Endodermal cell (in vitro differentiated cells): ENCODE results near the gene GAS7. TPM values are rescaled to one million over a fixed set of nuclear protein-coding genes. Genes with fewer than 3 reads are reported as not detected.

ENCODE experiments used
- DNase-seq: peaks from one replicate; pipeline ENCODE4 v3.0.0-alpha.2; 2017
- H3K27ac ChIP-seq: 2 replicates; pipeline ENCODE4 v1.5.1; 2013; ENCODE audit warnings: mild to moderate bottlenecking, low read depth, low read length, moderate library complexity
- H3K27me3 ChIP-seq: 2 replicates; pipeline ENCODE4 v1.6.1; 2013; ENCODE audit warnings: mild to moderate bottlenecking, low read length, moderate library complexity; ENCODE audit not compliant: insufficient read depth, control insufficient read depth, poor library complexity, severe bottlenecking
- H3K36me3 ChIP-seq: 2 replicates; pipeline ENCODE4 v1.7.0; 2013; ENCODE audit warnings: mild to moderate bottlenecking, low read length, moderate library complexity; ENCODE audit not compliant: control insufficient read depth, insufficient read depth
- H3K4me1 ChIP-seq: one replicate; pipeline ENCODE4 v1.7.0; 2013; ENCODE audit warnings: low read length; ENCODE audit not compliant: control insufficient read depth, insufficient read depth
- H3K4me3 ChIP-seq: 2 replicates; pipeline ENCODE4 v1.5.1; 2013; ENCODE audit warnings: mild to moderate bottlenecking, low read length, moderate library complexity
- H3K9ac ChIP-seq: 2 replicates; pipeline ENCODE4 v1.6.1; 2013; ENCODE audit warnings: mild to moderate bottlenecking, low read length, moderate library complexity; ENCODE audit not compliant: poor library complexity, severe bottlenecking; ENCODE audit errors: extremely low read depth
- H3K9me3 ChIP-seq: 2 replicates; pipeline ENCODE4 v1.6.1; 2013; ENCODE audit warnings: mild to moderate bottlenecking, low read length, moderate library complexity; ENCODE audit not compliant: control insufficient read depth
- H3K27ac Mint-ChIP-seq: 2 replicates; pipeline ENCODE4 v1.8.0; 2020; ENCODE audit warnings: mixed read lengths
- H3K27me3 Mint-ChIP-seq: 2 replicates; pipeline ENCODE4 v1.8.0; 2021; ENCODE audit warnings: mild to moderate bottlenecking, mixed read lengths; ENCODE audit not compliant: insufficient read depth
- H3K36me3 Mint-ChIP-seq: 2 replicates; pipeline ENCODE4 v1.8.0; 2020; ENCODE audit warnings: low read depth, mixed read lengths
- H3K4me1 Mint-ChIP-seq: 2 replicates; pipeline ENCODE4 v1.8.0; 2020; ENCODE audit warnings: mixed read lengths
- H3K4me3 Mint-ChIP-seq: 2 replicates; pipeline ENCODE4 v1.8.0; 2020; ENCODE audit warnings: mild to moderate bottlenecking, moderate library complexity, mixed read lengths
- H3K9me3 Mint-ChIP-seq: 2 replicates; pipeline ENCODE4 v1.8.0; 2020; ENCODE audit warnings: mild to moderate bottlenecking, mixed read lengths
- WGBS, 2 experiments: methylation state at CpG; one replicate each; pipeline versions ENCODE4 v1.1.5 to v1.1.7; 2013; ENCODE audit warnings: missing lambda C conversion rate in 2 of 2, mixed read lengths in 1 of 2; ENCODE audit not compliant: insufficient coverage in 1 of 2, insufficient read length in 1 of 2; 5-methylcytosine and 5-hydroxymethylcytosine counted together
- total RNA-seq, 2 donors: library from RNA; stranded (reverse); fragmentation: NEBNext Ultra II Directional in 1 of 2; extraction: Animal tissue kit (Norgen Biotek cat#: 25700) in 1 of 2; gene quantifications; 2 replicates in 1 of 2; 3 replicates in 1 of 2; pipeline ENCODE4 v1.2.1, GENCODE V29; 2021
- TF ChIP-seq, protein P1 (sequence below): fragments of 200-600 bp; sonication (generic); conservative IDR thresholded peaks from 2 replicates; pipeline ENCODE4 v1.5.0; 2021; ENCODE audit warnings: antibody characterized with exemption, mild to moderate bottlenecking

The GAS7 gene
- total RNA-seq, 2 donors from 2014 or later: 8.6 to 14.7 TPM

DNA sequence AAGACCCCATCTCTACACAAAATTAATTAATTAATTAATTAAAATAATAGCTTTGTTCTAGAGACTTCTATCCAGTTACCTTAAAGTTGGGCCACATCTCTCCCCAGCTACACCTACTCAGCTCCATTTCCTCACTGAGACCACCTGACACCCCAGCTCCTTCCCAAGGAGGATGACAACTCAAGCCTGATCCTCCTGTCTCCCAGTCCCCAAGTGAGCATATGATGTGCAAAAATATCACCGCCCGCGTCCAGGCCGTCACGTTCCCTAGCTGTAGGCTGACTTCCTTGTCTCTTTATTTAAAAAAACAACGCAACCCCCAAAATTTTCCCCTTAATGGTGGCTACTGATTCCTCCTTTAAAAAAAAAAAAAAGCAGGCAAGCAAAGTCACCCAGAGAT, 173.2 kb downstream of the GAS7 start:
- no peaks in the 10 kb centered on the region for H3K36me3 Mint-ChIP-seq
- WGBS, 2 experiments: 96 to 100% methylated on average over 6 of the region's 6 CpGs
- no peak overlapping the region for H3K4me3 Mint-ChIP-seq

DNA sequence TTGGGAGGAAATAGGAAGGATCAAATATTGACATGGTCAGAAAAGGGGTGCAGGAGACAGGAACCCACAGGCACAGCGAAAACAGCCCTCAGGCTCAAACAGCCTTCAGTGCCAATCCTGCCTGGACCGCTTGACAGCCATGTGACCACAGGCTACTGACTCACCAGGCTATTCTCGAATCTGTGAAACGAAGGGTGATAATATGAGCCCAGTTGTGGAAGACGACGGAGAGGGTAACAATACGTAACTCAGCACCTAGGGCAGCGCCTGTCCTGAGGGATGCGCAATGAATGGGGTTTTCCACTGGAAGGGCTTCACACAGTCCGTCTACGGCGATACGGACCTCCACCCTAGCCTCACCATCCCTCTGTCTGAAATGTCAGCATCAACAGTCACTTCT, 176.0 kb downstream of the GAS7 start:
- Histone ChIP-seq H3K4me1 (peaks cover 11% of the 10 kb centered on the region), H3K27ac (no peak overlapping the region), H3K36me3 (no peaks in the 10 kb centered on the region), H3K9ac (no peak overlapping the region), H3K9me3 (no peaks in the 10 kb centered on the region), H3K4me3 (no peak overlapping the region), H3K27me3 (no peaks in the 10 kb centered on the region)
- no peaks in the 10 kb centered on the region for H3K36me3 Mint-ChIP-seq
- no peak overlapping the region for H3K4me3 Mint-ChIP-seq
- H3K9me3 Mint-ChIP-seq: no peaks in the 10 kb centered on the region
- H3K4me1 Mint-ChIP-seq: peaks cover 31% of the 10 kb centered on the region
- no peaks in the 10 kb centered on the region for H3K27me3 Mint-ChIP-seq
- TF ChIP-seq, protein P1, sequence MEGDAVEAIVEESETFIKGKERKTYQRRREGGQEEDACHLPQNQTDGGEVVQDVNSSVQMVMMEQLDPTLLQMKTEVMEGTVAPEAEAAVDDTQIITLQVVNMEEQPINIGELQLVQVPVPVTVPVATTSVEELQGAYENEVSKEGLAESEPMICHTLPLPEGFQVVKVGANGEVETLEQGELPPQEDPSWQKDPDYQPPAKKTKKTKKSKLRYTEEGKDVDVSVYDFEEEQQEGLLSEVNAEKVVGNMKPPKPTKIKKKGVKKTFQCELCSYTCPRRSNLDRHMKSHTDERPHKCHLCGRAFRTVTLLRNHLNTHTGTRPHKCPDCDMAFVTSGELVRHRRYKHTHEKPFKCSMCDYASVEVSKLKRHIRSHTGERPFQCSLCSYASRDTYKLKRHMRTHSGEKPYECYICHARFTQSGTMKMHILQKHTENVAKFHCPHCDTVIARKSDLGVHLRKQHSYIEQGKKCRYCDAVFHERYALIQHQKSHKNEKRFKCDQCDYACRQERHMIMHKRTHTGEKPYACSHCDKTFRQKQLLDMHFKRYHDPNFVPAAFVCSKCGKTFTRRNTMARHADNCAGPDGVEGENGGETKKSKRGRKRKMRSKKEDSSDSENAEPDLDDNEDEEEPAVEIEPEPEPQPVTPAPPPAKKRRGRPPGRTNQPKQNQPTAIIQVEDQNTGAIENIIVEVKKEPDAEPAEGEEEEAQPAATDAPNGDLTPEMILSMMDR: no peak
- WGBS, 2 experiments: 92 to 96% methylated on average over 11 to 13 of the region's 13 CpGs
- H3K27ac Mint-ChIP-seq: no peak overlapping the region
- no peak for DNase-seq

More for the DNA sequence above, 173.2 kb downstream of the GAS7 start:
- H3K27me3 Mint-ChIP-seq: no peaks in the 10 kb centered on the region
- Histone ChIP-seq H3K36me3 (no peaks in the 10 kb centered on the region), H3K27me3 (no peaks in the 10 kb centered on the region), H3K9ac (no peak overlapping the region), H3K27ac (no peak overlapping the region), H3K4me1 (peaks cover 11% of the 10 kb centered on the region), H3K9me3 (no peaks in the 10 kb centered on the region), H3K4me3 (no peak overlapping the region)
- no peak for DNase-seq
- TF ChIP-seq, protein P1: no peak
- H3K27ac Mint-ChIP-seq: no peak overlapping the region
- H3K9me3 Mint-ChIP-seq: no peaks in the 10 kb centered on the region
- peaks cover 26% of the 10 kb centered on the region for H3K4me1 Mint-ChIP-seq

DNA sequence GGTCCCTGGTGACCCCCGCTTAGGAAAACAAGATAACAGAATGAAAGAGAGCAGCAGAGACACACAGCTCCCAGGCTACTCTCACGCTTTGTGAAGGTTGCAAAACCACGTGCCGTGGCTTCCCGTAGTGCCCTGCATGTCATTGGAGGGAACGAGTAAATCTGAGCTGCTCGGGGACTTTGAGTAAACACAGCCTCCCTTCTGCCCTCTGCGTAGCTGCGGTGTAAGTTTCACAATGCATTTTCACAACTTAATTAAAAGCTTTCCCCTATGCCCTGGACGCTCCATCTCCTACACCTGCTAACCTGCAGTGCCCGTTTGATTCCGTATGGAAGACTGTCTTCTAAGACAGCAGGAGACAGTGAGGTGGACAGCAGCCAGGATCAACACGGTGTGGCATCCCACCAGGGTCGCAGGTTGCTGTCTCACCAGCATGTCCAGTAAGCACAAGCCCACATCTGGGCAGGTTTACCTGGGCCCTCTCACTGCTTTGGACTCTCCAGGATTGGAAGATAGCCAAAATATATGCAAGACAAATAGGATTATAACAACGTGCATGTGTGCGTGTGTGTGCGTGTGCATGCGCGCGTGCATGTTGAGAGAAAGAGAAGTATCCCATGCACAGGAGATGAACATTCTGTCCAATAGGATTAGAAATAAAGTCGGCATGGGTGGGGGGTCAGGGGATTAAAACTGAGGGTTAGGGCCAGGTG, 177.0 kb downstream of the GAS7 start:
- no peaks in the 10 kb centered on the region for H3K9me3 Mint-ChIP-seq
- H3K4me3 ChIP-seq: no peak overlapping the region
- peaks cover 25% of the 10 kb centered on the region for H3K4me1 Mint-ChIP-seq
- no peaks in the 10 kb centered on the region for H3K27me3 ChIP-seq
- no peak overlapping the region for H3K9ac ChIP-seq
- H3K27me3 Mint-ChIP-seq: no peaks in the 10 kb centered on the region
- whole genome bisulfite sequencing, 2 experiments: 90 to 93% methylated on average over 19 to 21 of the region's 21 CpGs
- TF ChIP-seq, protein P1: no peak
- no peak for DNase-seq
- no peak overlapping the region for H3K27ac ChIP-seq
- no peaks in the 10 kb centered on the region for H3K36me3 ChIP-seq
- H3K36me3 Mint-ChIP-seq: no peaks in the 10 kb centered on the region
- peaks cover 8% of the 10 kb centered on the region for H3K4me1 ChIP-seq
- H3K27ac Mint-ChIP-seq: peak overlapping the region; percentile 29
- H3K4me3 Mint-ChIP-seq: no peak overlapping the region
- no peaks in the 10 kb centered on the region for H3K9me3 ChIP-seq
